Endothelial cell of umbilical vein (primary cell): Measurements from ENCODE around the gene MESP1. TPM values are rescaled to one million over a fixed set of nuclear protein-coding genes. Genes with fewer than 3 reads are reported as not detected.

Experiments
- BruUV-seq: library from RNA; stranded (reverse); fragments of 400-500 nt; replicated peaks from 2 replicates; lab custom pipeline; 2021; lab: Mats Ljungman, UMichigan
- CTCF ChIA-PET: fragments of 300-600, 350-600 bp; sonication (Branson Sonifier 250); formaldehyde crosslinking; loops from one replicate; lab custom pipeline; 2021; ENCODE audit warnings: antibody characterized with exemption, inconsistent platforms; lab: Charles Lee
- POLR2A ChIA-PET: fragments of 300-600, 350-600 bp; sonication (Branson Sonifier 250); formaldehyde crosslinking; loops from one replicate; lab custom pipeline; 2021; ENCODE audit warnings: antibody characterized with exemption, inconsistent platforms; lab: Charles Lee
- DNase-seq: peaks from one replicate; pipeline ENCODE4 v3.0.0-alpha.2; 2011; ENCODE audit warnings: low read depth, low spot score
- FAIRE-seq: peaks from 2 replicates; lab custom pipeline; 2011; peaks lifted over from hg19 to GRCh38; lab: Jason Lieb, UNC
- H2AFZ ChIP-seq: 2 replicates; pipeline ENCODE4 v1.6.0; 2012; ENCODE audit warnings: low read depth, low read length, control low read depth, inconsistent platforms
- H3K27ac ChIP-seq: 2 replicates; pipeline ENCODE4 v1.5.1; 2011; ENCODE audit warnings: low read depth, mild to moderate bottlenecking, control low read depth, low read length, moderate library complexity; ENCODE audit not compliant: insufficient read depth
- H3K27me3 ChIP-seq, 2 experiments: 2 replicates each; pipeline versions ENCODE4 v1.6.0 to v1.6.1; 2011; ENCODE audit warnings: low read length in 2 of 2, mixed read lengths in 1 of 2; ENCODE audit not compliant: control insufficient read depth in 2 of 2, insufficient read depth in 2 of 2
- H3K36me3 ChIP-seq, 2 experiments: 2 replicates in 1 of 2; 3 replicates in 1 of 2; pipeline ENCODE4 v1.5.1; 2011; ENCODE audit warnings: low read length in 2 of 2, mild to moderate bottlenecking in 1 of 2, moderate library complexity in 1 of 2; ENCODE audit not compliant: control insufficient read depth in 2 of 2, insufficient read depth in 2 of 2; ENCODE audit errors: extremely low read depth in 1 of 2
- H3K4me1 ChIP-seq: 3 replicates; pipeline ENCODE4 v1.5.1; 2011; ENCODE audit warnings: mild to moderate bottlenecking, low read length; ENCODE audit not compliant: control insufficient read depth, insufficient read depth; ENCODE audit errors: extremely low read depth
- H3K4me2 ChIP-seq: 2 replicates; pipeline ENCODE4 v1.6.1; 2011; ENCODE audit warnings: low read length, control low read depth, mixed read lengths; ENCODE audit not compliant: insufficient read depth
- H3K4me3 ChIP-seq, 3 experiments: fragments of 200-600 bp in 1 of 3; sonication (generic), shearing (Covaris generic) in 1 of 3; replicated peaks in 1 of 3; 2 replicates each; pipeline ENCODE4 v1.5.1; 2011 to 2016; ENCODE audit warnings: control low read depth in 3 of 3, low read length in 3 of 3, mild to moderate bottlenecking in 2 of 3, inconsistent platforms in 1 of 3, low read depth in 1 of 3, moderate library complexity in 1 of 3; ENCODE audit not compliant: insufficient read depth in 1 of 3
- H3K79me2 ChIP-seq: 2 replicates; pipeline ENCODE4 v1.6.0; 2012; ENCODE audit warnings: low read length, inconsistent platforms; ENCODE audit not compliant: control insufficient read depth, insufficient read depth
- H3K9ac ChIP-seq: replicated peaks from 2 replicates; pipeline ENCODE3; 2011; ENCODE audit warnings: low read length, control low read depth; ENCODE audit not compliant: insufficient read depth; ENCODE audit errors: extremely low read depth
- H3K9me1 ChIP-seq: replicated peaks from 3 replicates; pipeline ENCODE4 v1.6.0; 2011; ENCODE audit warnings: mild to moderate bottlenecking, low read length; ENCODE audit not compliant: control insufficient read depth, insufficient read depth; ENCODE audit errors: extremely low read depth
- H3K9me3 ChIP-seq: replicated peaks from 2 replicates; pipeline ENCODE4 v1.5.1; 2012; ENCODE audit warnings: low read length, inconsistent platforms; ENCODE audit not compliant: control insufficient read depth, insufficient read depth
- H4K20me1 ChIP-seq: replicated peaks from 2 replicates; pipeline ENCODE3; 2011; ENCODE audit warnings: mild to moderate bottlenecking, low read length; ENCODE audit not compliant: control insufficient read depth, insufficient read depth; ENCODE audit errors: extremely low read depth
- CTCF ChIP-seq, 2 donors: IDR thresholded peaks; 1 replicate in 1 of 2; 2 replicates in 1 of 2; pipeline ENCODE4 v1.5.1; 2011; ENCODE audit warnings: low read length in 2 of 2, mild to moderate bottlenecking in 2 of 2, moderate library complexity in 2 of 2, control low read depth in 1 of 2, inconsistent platforms in 1 of 2, low read depth in 1 of 2; ENCODE audit not compliant: insufficient read depth in 1 of 2; ENCODE audit errors: extremely low read depth in 1 of 2
- EZH2 ChIP-seq: IDR thresholded peaks from 2 replicates; pipeline ENCODE4 v1.6.1; 2012; ENCODE audit warnings: borderline replicate concordance, low read depth, mild to moderate bottlenecking, moderate library complexity, low read length, inconsistent platforms; ENCODE audit not compliant: severe bottlenecking
- FOS ChIP-seq: IDR thresholded peaks from 2 replicates; pipeline ENCODE4 v1.6.1; 2011; ENCODE audit warnings: mild to moderate bottlenecking, low read length, moderate library complexity, borderline replicate concordance; ENCODE audit not compliant: insufficient read depth
- GATA2 ChIP-seq: IDR thresholded peaks from 2 replicates; pipeline ENCODE4 v1.7.0; 2011; ENCODE audit warnings: low read depth, mild to moderate bottlenecking, moderate library complexity, mixed read lengths, low read length; ENCODE audit not compliant: insufficient read length, insufficient read depth
- JUN ChIP-seq: IDR thresholded peaks from 2 replicates; pipeline ENCODE4 v1.6.1; 2011; ENCODE audit warnings: borderline replicate concordance, low read depth; ENCODE audit not compliant: insufficient read length, insufficient read depth
- MAX ChIP-seq: IDR thresholded peaks from 2 replicates; pipeline ENCODE4 v1.6.1; 2011; ENCODE audit not compliant: insufficient read depth, insufficient read length
- MYC ChIP-seq: IDR thresholded peaks from one replicate; pipeline ENCODE4 v1.6.1; 2011; ENCODE audit warnings: mild to moderate bottlenecking, low read depth, low read length
- POLR2A ChIP-seq: IDR thresholded peaks from 2 replicates; pipeline ENCODE4 v1.6.1; 2012; ENCODE audit warnings: low read depth, mild to moderate bottlenecking, control low read depth, low read length
- POLR2AphosphoS5 ChIP-seq: IDR thresholded peaks from 2 replicates; pipeline ENCODE4 v1.6.1; 2012; ENCODE audit warnings: low read depth, mild to moderate bottlenecking, control low read depth, low read length, moderate library complexity; ENCODE audit not compliant: insufficient read depth
- dilution Hi-C: fragments of 300-500 bp; cut with MboI; formaldehyde crosslinking; loops from one replicate; pipeline ENCODE4 v1.15.0; 2019; ENCODE audit warnings: low sequenced_read_pairs; ENCODE audit not compliant: extremely low pct_ligation_motif_present
- intact Hi-C: fragments of 100-400 bp; cut with micrococcal nuclease; formaldehyde crosslinking; loops from one replicate; pipeline ENCODE4 v1.10.0; 2022
- polyA plus RNA-seq, 4 experiments: library from polyadenylated mRNA; depleted of rRNA in 3 of 4; stranded (reverse) in 3 of 4; unstranded in 1 of 4; fragments of >200 nt; gene quantifications; 2 replicates each; pipeline versions ENCODE4 v1.2.1 to v1.2.3, GENCODE V29; 2011 to 2012; ENCODE audit warnings: missing spikeins in 1 of 4
- total RNA-seq: library from RNA; stranded (reverse); gene quantifications from 2 replicates; pipeline ENCODE4 v1.2.3, GENCODE V29; 2021

Gene MESP1
- total and polyA plus RNA-seq, 2 donors (not counting 3 experiments of a cell fraction or from before 2014, with no cell fraction given) = 0.68 to 1.7 TPM

GRCh38 chr15:89792106-89792805 lies 41.2 kb upstream of the MESP1 start:
- intact Hi-C loops (no loop called here), dilution Hi-C loops (no loop called here)
- TF ChIP-seq CTCF (IDR thresholded peaks at IDR 0.05; ENCODE audit: extremely low read depth in 1 of 2, insufficient read depth in 1 of 2, low read depth in 1 of 2, low read length in 2 of 2) (no peak), MAX (no peak), POLR2A (no peak), POLR2AphosphoS5 (no peak), FOS (no peak), JUN (no peak), MYC (no peak), GATA2 (no peak), EZH2 (no peak)
- Histone ChIP-seq H3K79me2 (peaks cover 4% of the 10 kb centered on the region), H4K20me1 (no peaks in the 10 kb centered on the region), H3K27me3 (no peaks in the 10 kb centered on the region), H3K9ac (no peak overlapping the region), H3K36me3 (peaks cover 8 to 36% of the 10 kb centered on the region in 2 experiments), H2AFZ (no peak overlapping the region), H3K4me3 (no peak overlapping the region), H3K9me1 (no peaks in the 10 kb centered on the region), H3K27ac (no peak overlapping the region), H3K9me3 (no peaks in the 10 kb centered on the region), H3K4me1 (peaks cover 19% of the 10 kb centered on the region), H3K4me2 (no peak overlapping the region)
- CTCF ChIA-PET = no interaction called here
- FAIRE-seq = no peak
- POLR2A ChIA-PET = no interaction called here
- no peak for DNase-seq
- BruUV-seq = TSS peak; percentile 29
